ENCODE data around the gene PRKAG3.
"Not testable (repeated sequence)": the region's sequence is repeated elsewhere in the genome, so short reads cannot be mapped to it uniquely, and the experiment has no call there.

Gene PRKAG3

GRCh38 chr2:218861645-218862318 lies 30.2 kb upstream of the PRKAG3 start:
- no peak for DNase-seq

- DNase-seq = peak; percentile 15
These were observed 29.4 kb upstream of the PRKAG3 start for GRCh38 chr2:218860950-218861381.

- no peak for DNase-seq
These were observed 28.6 kb upstream of the PRKAG3 start for GRCh38 chr2:218859988-218860831.

GRCh38 chr2:218859556-218859987 lies 28.0 kb upstream of the PRKAG3 start, which contains the start of gene WNT6:
Gene WNT6, plus strand, starts transcription at chr2:218859805. Its CDS starts 233 bp downstream, at chr2:218860038.
- peak; percentile 9 for DNase-seq

GRCh38 chr2:218858671-218859555 lies 27.3 kb upstream of the PRKAG3 start:
- DNase-seq = no peak

GRCh38 chr2:218858138-218858445 lies 26.5 kb upstream of the PRKAG3 start:
- DNase-seq = no peak

GRCh38 chr2:218857371-218858137 lies 26.0 kb upstream of the PRKAG3 start:
- no peak for DNase-seq

- DNase-seq = no peak
These were observed 25.3 kb upstream of the PRKAG3 start for GRCh38 chr2:218856896-218857243.

GRCh38 chr2:218856167-218856895 lies 24.7 kb upstream of the PRKAG3 start:
- no peak for DNase-seq

- DNase-seq = no peak
These were observed 23.9 kb upstream of the PRKAG3 start for GRCh38 chr2:218855305-218856166.

- no peak for DNase-seq
These were observed 23.3 kb upstream of the PRKAG3 start for GRCh38 chr2:218854860-218855259.

- DNase-seq = no peak
These were observed 22.2 kb upstream of the PRKAG3 start for GRCh38 chr2:218853766-218854165.

- peak; percentile 69 for DNase-seq
These were observed 21.5 kb upstream of the PRKAG3 start for GRCh38 chr2:218852911-218853667.

- no peak for DNase-seq
These were observed 19.7 kb upstream of the PRKAG3 start for GRCh38 chr2:218851286-218851685.

GRCh38 chr2:218850796-218851195 lies 19.2 kb upstream of the PRKAG3 start:
- DNase-seq = no peak

GRCh38 chr2:218849721-218850120 lies 18.1 kb upstream of the PRKAG3 start:
- DNase-seq = no peak

GRCh38 chr2:218846963-218847362 lies 15.4 kb upstream of the PRKAG3 start:
- DNase-seq = not testable (repeated sequence)

- not testable (repeated sequence) for DNase-seq
These were observed 12.7 kb upstream of the PRKAG3 start for GRCh38 chr2:218844334-218844733.

GRCh38 chr2:218839888-218840287 lies 8.3 kb upstream of the PRKAG3 start:
- no peak for DNase-seq

- DNase-seq = no peak
These were observed 7.8 kb upstream of the PRKAG3 start for GRCh38 chr2:218839430-218839829.

Measured in CD4-positive, alpha-beta T cell treated with Interleukin-10 for 1 hour (primary cell).